Measurements from ENCODE around the gene SPATS2L. TPM values are rescaled to one million over a fixed set of nuclear protein-coding genes. Genes with fewer than 3 reads are reported as not detected.

SPATS2L gene
- total RNA-seq, 1 experiment from 2014 or later, result 47.3 TPM

GRCh38 chr2:200472853-200473464, 166.5 kb downstream of the SPATS2L start:
- no peak overlapping the region for H2AK5ac ChIP-seq (ENCODE audit: insufficient read length, low read length)
- TF ChIP-seq, protein P1, sequence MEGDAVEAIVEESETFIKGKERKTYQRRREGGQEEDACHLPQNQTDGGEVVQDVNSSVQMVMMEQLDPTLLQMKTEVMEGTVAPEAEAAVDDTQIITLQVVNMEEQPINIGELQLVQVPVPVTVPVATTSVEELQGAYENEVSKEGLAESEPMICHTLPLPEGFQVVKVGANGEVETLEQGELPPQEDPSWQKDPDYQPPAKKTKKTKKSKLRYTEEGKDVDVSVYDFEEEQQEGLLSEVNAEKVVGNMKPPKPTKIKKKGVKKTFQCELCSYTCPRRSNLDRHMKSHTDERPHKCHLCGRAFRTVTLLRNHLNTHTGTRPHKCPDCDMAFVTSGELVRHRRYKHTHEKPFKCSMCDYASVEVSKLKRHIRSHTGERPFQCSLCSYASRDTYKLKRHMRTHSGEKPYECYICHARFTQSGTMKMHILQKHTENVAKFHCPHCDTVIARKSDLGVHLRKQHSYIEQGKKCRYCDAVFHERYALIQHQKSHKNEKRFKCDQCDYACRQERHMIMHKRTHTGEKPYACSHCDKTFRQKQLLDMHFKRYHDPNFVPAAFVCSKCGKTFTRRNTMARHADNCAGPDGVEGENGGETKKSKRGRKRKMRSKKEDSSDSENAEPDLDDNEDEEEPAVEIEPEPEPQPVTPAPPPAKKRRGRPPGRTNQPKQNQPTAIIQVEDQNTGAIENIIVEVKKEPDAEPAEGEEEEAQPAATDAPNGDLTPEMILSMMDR (conservative IDR thresholded peaks at IDR 0.05), result no peak

More at GRCh38 chr2:200472853-200473464, 166.5 kb downstream of the SPATS2L start:
- Histone ChIP-seq H2BK15ac (ENCODE audit: low read depth, low read length) (no peak overlapping the region), H3K27ac (ENCODE audit: insufficient read length, low read depth, low read length) (no peak overlapping the region), H2BK5ac (ENCODE audit: insufficient read length, low read length) (no peak overlapping the region), H3K27me3 (ENCODE audit: insufficient read depth, low read length) (no peaks in the 10 kb centered on the region), H4K20me1 (ENCODE audit: control insufficient read depth, insufficient read depth, insufficient read length) (no peaks in the 10 kb centered on the region), H2BK12ac (ENCODE audit: insufficient read length, low read depth, low read length) (no peak overlapping the region), H4K5ac (ENCODE audit: insufficient read length, low read depth, low read length) (no peak overlapping the region), H3T11ph (ENCODE audit: low read length) (no peak overlapping the region), H3K79me1 (ENCODE audit: insufficient read depth, low read depth, low read length, poor library complexity, severe bottlenecking) (no peaks in the 10 kb centered on the region), H3K23me2 (ENCODE audit: insufficient read length, low read depth, low read length, poor library complexity, severe bottlenecking) (no peaks in the 10 kb centered on the region), H3K4me2 (ENCODE audit: insufficient read depth, insufficient read length, low read length) (no peak overlapping the region), H2BK20ac (ENCODE audit: low read depth, low read length, poor library complexity, severe bottlenecking) (no peak overlapping the region), H3K18ac (ENCODE audit: insufficient read length, low read depth, low read length) (no peak overlapping the region), H3K4ac (ENCODE audit: low read depth, low read length) (no peak overlapping the region), H4K91ac (ENCODE audit: insufficient read length, low read depth, low read length) (no peak overlapping the region), H3K9ac (ENCODE audit: extremely low read depth, insufficient read length, low read length) (no peak overlapping the region), H3K4me1 (ENCODE audit: insufficient read depth, low read length) (no peaks in the 10 kb centered on the region), H2AFZ (ENCODE audit: low read length) (no peak overlapping the region), H3K14ac (ENCODE audit: insufficient read depth, low read length) (no peak overlapping the region), H3K23ac (ENCODE audit: insufficient read length, low read depth, low read length) (no peak overlapping the region), H2BK120ac (ENCODE audit: low read depth, low read length, poor library complexity, severe bottlenecking) (no peak overlapping the region), H4K8ac (replicated peaks; ENCODE audit: insufficient read length, low read depth, low read length) (no peak overlapping the region), H3K56ac (ENCODE audit: insufficient read length, low read depth, low read length) (no peak overlapping the region), H3K9me3 (ENCODE audit: control insufficient read depth, low read depth, low read length) (no peaks in the 10 kb centered on the region), H3K79me2 (ENCODE audit: insufficient read depth, low read length) (no peaks in the 10 kb centered on the region)
- H3K36me3 Mint-ChIP-seq (ENCODE audit: insufficient read depth in 1 of 3, low read depth in 3 of 3), result peaks cover 33 to 74% (median 38%) of the 10 kb centered on the region in 3 experiments
- no peak overlapping the region for H3K4me3 Mint-ChIP-seq
- no peak for DNase-seq
- H3K27ac Mint-ChIP-seq, result no peak overlapping the region; a peak in 1 of 7 replicates
- H3K9me3 Mint-ChIP-seq, result no peaks in the 10 kb centered on the region
- no peaks in the 10 kb centered on the region for H3K27me3 Mint-ChIP-seq (ENCODE audit: low read depth)
- WGBS (ENCODE audit: extremely low coverage, insufficient read length, low lambda C conversion rate), result no CpG with 5 or more reads among the region's 14 CpGs
- H3K4me1 Mint-ChIP-seq, result peaks cover 26 to 29% of the 10 kb centered on the region in 2 experiments
